ENCODE measurements around the gene DAB2IP. TPM values are rescaled to one million over a fixed set of nuclear protein-coding genes. Genes with fewer than 3 reads are reported as not detected.

Gene DAB2IP
- total RNA-seq, 8 experiments from 2014 or later: 8.0 to 27.7 (median 19.6) TPM

DNA sequence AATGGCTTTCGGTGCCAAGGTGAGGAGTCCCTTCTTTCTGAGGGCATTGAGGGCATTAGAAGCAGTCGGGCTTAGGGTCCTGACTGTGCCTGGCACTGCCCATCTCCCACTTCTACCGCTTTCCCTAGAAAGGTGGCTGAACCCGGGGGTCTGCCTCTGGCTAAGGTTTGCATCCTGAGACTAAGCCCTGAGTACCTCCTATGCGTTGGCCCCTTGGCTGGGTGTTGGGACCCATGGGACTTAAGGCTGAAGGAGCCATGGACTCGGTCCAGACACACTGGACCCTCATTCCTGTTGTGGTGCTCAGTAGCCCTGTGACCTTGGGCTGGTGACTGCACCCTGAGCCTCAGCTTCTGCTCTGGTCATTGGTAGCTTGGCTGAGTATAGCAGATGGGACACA is 23.9 kb downstream of the DAB2IP start:
- 70 to 100% (median 89%) methylated on average over 2 to 3 of the region's 6 CpGs; no CpG with 5 or more reads in 4 of the 10 experiments for WGBS, 10 experiments
- ATAC-seq (replicated peaks in 6 of 8): no peak
- Histone ChIP-seq H3K27ac (no peak overlapping the region), H3K4me3 (no peak overlapping the region), H3K4me1 (replicated peaks in 1 of 2) (peaks cover 16 to 37% of the 10 kb centered on the region in 2 donors)
- in situ Hi-C loops (cut with MboI; ENCODE audit: low pct_unique_long_range_greater_than_20kb in 2 of 9, low sequenced_read_pairs in 9 of 9, unreplicated experiment in 9 of 9): loop anchor here in 3 of 9 experiments (25.0 kb wide), 2 partner anchors 113 to 312 kb away; no protein-coding TSS in a partner anchor

DNA sequence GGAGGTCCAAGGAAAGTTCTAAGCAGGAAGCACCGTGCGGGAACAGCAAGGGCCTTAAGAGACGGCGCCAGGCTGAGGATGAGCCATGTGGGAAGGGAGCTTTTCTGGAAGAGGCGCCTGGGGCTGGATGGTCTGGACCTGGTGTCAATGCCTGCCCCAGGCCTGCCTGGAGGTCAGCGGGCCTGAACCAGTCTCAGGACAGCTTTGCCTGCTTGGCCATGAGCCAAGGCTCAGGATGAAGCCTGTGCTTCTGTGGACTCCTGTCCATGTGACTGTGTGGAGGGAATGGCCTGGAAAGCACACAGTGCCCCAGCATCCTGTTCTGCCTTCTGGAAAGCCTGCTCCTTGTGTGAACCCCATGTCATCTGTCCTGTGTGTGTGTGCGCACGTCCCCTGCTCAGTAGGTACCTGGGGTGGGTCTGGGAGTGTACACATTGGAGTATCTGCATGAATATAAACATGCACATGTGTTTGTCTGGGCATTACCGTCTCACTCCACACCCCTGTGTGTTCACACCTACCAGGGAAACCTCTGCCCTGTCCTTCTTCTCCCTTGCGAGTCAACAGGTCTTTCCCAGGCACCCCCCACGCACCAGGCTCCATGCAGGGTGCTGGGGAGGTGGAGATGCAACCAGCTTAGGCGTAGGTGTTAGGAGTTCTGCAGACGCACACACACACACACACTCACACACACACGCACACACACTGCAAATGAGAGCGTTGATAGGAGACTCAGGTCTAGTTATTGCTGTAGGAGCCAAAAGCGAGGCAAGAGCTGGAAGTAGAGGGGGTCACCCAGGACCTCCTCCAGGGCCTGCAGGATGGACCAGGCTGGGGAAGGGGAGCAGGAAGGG is 24.8 kb downstream of the DAB2IP start:
- 74 to 100% (median 100%) methylated on average over 2 to 6 of the region's 16 CpGs; no CpG with 5 or more reads in 4 of the 10 experiments for WGBS, 10 experiments
- Histone ChIP-seq H3K4me1 (replicated peaks in 1 of 2) (peaks cover 16 to 37% of the 10 kb centered on the region in 2 donors), H3K27ac (no peak overlapping the region), H3K4me3 (no peak overlapping the region)
- peak; percentile 29 to 89 (median 48) for ATAC-seq (replicated peaks in 6 of 8)
- in situ Hi-C loops (cut with MboI; ENCODE audit: low pct_unique_long_range_greater_than_20kb in 2 of 9, low sequenced_read_pairs in 9 of 9, unreplicated experiment in 9 of 9): loop anchor here in 3 of 9 experiments (25.0 kb wide), 2 partner anchors 114 to 311 kb away; no protein-coding TSS in a partner anchor

DNA sequence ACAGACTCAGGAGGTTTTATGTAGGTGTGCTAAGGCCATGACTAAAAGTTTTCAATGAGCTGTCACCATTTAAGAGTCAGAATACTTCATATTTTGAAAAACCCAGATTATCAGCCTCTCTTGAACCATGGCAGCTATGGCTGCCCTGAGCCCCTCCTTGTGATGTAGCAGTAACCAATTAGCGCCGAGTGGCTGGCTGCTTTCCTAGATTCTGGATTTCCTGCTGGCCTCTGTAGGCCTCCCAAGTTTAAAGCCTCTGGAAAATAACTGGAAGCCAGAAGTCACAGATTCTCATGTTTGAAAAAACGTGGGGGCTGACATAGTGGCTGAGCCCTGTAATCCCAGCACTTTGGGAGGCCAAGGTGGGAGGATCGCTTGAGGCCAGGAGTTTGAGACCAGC is 25.5 kb downstream of the DAB2IP start:
- ATAC-seq (replicated peaks in 6 of 8): no peak
- 50 to 100% (median 79%) methylated on average over 1 to 4 of the region's 4 CpGs; no CpG with 5 or more reads in 4 of the 10 experiments for WGBS, 10 experiments
- in situ Hi-C loops (cut with MboI; ENCODE audit: low pct_unique_long_range_greater_than_20kb in 2 of 9, low sequenced_read_pairs in 9 of 9, unreplicated experiment in 9 of 9): loop anchor here in 3 of 9 experiments (25.0 kb wide), 2 partner anchors 115 to 310 kb away; no protein-coding TSS in a partner anchor
- Histone ChIP-seq H3K4me3 (no peak overlapping the region), H3K4me1 (replicated peaks in 1 of 2) (peaks cover 16 to 33% of the 10 kb centered on the region in 2 donors), H3K27ac (no peak overlapping the region)

DNA sequence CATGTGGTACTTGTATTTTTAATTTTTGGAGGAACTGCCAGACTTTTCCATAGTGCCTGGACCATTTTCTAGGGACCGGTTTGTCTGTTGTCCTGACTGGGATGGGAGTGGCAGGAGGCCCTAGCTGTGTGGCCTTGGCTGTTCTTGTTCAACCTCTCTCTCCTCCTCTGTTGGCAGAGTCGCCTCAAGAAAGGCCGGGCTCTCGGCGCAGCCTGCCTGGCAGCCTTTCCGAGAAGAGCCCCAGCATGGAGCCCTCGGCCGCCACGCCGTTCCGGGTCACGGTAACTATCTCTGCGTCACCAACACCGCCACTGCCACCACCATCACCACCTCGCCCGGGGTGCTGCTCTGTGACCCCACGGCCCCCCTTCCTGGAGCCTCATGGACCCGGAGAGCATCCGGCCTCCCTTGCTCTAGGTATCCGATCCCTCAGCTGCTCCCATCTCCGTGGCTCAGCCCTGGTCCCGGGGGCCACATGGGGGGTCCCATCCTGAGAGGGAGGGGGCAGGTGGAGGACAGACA is 27.1 kb downstream of the DAB2IP start:
- WGBS, 10 experiments: 80 to 100% (median 100%) methylated on average over 1 to 4 of the region's 22 CpGs; no CpG with 5 or more reads in 7 of the 10 experiments
- H3K4me1 ChIP-seq (replicated peaks in 1 of 2): peaks cover 7 to 23% of the 10 kb centered on the region in 2 donors
- H3K4me3 ChIP-seq: no peak overlapping the region
- no peak overlapping the region for H3K27ac ChIP-seq
- in situ Hi-C loops (cut with MboI; ENCODE audit: low pct_unique_long_range_greater_than_20kb in 2 of 9, low sequenced_read_pairs in 9 of 9, unreplicated experiment in 9 of 9): loop anchor here in 3 of 9 experiments (25.0 kb wide), 2 partner anchors 116 to 309 kb away; no protein-coding TSS in a partner anchor
- no peak for ATAC-seq (replicated peaks in 6 of 8)

DNA sequence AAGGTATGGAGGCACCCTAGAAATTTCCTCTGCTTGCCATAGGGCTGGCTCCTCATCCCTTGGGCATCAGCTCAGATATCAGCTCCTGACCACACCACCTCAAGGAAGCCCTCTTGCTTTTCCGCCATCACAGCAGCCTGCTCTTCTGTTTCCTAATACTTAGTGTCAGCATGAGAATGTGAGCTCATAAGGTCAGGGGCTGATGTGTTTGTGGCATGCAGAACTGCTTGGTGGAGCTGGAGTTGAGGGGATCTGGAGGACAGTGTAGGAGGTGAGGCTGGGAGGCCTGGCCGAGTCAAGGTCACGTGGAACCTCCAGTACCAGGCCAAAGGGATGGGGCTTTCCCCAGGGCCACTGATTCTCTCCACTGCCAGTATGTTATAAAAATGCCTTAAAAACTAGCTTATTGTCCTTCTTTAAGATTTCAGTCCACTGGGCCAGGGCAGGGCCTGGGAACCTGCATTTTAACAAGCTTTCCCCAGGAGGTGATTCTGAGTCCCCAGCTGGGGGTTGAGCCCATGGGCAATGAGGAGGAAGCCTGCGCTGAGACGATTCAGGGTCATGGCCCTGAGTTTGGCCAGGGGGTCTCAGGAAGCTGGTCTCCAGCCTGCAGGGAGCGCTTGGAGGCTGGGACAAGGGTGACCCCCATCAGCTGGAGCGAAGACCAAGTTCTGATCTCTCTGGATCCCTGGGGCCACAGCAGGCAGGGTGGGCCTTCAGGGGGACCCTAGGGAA is 28.6 kb downstream of the DAB2IP start:
- Histone ChIP-seq H3K4me3 (no peak overlapping the region), H3K4me1 (replicated peaks in 1 of 2) (peaks cover 7 to 19% of the 10 kb centered on the region in 2 donors), H3K27ac (peak overlapping the region in 1 of 2 donors; percentile 41)
- WGBS, 10 experiments: 90 to 100% (median 100%) methylated on average over 1 to 4 of the region's 7 CpGs; no CpG with 5 or more reads in 3 of the 10 experiments
- ATAC-seq (replicated peaks in 6 of 8): peak in 3 of 8 experiments; percentile 4 to 27 (median 6)
- in situ Hi-C loops (cut with MboI; ENCODE audit: low pct_unique_long_range_greater_than_20kb in 2 of 9, low sequenced_read_pairs in 9 of 9, unreplicated experiment in 9 of 9): loop anchor here in 3 of 9 experiments (25.0 kb wide), 2 partner anchors 118 to 307 kb away; no protein-coding TSS in a partner anchor

DNA sequence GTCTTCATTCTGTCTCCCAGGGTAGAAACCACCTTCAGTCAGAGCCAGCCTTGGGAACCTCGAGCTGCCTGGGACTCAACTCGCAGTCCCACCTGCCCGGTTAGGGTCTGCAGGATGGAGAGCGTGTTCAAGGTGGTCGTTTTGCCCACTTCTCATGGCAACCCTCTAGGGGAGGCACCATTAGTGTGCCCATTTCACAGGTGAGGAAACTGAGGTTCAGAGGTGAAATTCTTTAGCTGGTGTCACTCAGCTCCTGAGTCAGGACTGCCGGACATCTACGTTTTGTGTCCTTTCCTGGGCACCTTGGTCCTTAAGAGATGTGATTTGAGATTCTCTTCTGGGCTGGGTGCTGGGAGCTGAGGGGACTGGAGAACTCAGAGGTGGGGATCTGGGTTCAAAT is 30.0 kb downstream of the DAB2IP start:
- Histone ChIP-seq H3K4me3 (no peak overlapping the region), H3K4me1 (replicated peaks in 1 of 2) (peaks cover 7 to 8% of the 10 kb centered on the region in 2 donors), H3K27ac (no peak overlapping the region)
- ATAC-seq (replicated peaks in 6 of 8): no peak
- in situ Hi-C loops (cut with MboI; ENCODE audit: low pct_unique_long_range_greater_than_20kb in 2 of 9, low sequenced_read_pairs in 9 of 9, unreplicated experiment in 9 of 9): loop anchor here in 3 of 9 experiments (25.0 kb wide), 2 partner anchors 119 to 306 kb away; no protein-coding TSS in a partner anchor
- 30 to 100% (median 90%) methylated on average over 1 to 3 of the region's 7 CpGs; no CpG with 5 or more reads in 5 of the 10 experiments for WGBS, 10 experiments

DNA sequence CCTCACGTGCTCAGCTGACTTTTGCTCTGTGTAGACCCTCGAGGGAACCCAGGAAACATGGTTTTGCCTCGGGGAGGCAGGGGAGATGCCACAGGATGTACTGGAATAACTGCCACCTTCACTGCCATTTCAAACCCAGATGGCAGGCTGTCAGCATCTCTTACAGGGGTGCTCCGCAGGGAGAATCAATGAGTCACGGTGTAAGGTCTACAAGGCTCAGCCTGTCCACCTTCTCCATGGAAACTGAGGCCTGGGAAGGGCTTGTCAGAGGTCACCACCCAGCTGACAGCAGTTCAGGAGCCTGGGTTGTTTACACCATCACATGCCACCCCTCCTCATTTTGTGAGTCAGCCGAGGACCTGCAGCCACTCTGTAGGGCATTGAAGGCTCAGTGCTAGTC is 30.8 kb downstream of the DAB2IP start:
- WGBS, 10 experiments: 65 to 83% (median 66%) methylated on average over 1 to 5 of the region's 6 CpGs; no CpG with 5 or more reads in 6 of the 10 experiments
- Histone ChIP-seq H3K27ac (no peak overlapping the region), H3K4me1 (replicated peaks in 1 of 2) (peaks cover 7 to 10% of the 10 kb centered on the region in 2 donors), H3K4me3 (no peak overlapping the region)
- in situ Hi-C loops (cut with MboI; ENCODE audit: low pct_unique_long_range_greater_than_20kb in 2 of 9, low sequenced_read_pairs in 9 of 9, unreplicated experiment in 9 of 9): loop anchor here in 3 of 9 experiments (25.0 kb wide), 2 partner anchors 120 to 305 kb away; no protein-coding TSS in a partner anchor
- peak in 1 of 8 experiments; percentile 3 for ATAC-seq (replicated peaks in 6 of 8)

DNA sequence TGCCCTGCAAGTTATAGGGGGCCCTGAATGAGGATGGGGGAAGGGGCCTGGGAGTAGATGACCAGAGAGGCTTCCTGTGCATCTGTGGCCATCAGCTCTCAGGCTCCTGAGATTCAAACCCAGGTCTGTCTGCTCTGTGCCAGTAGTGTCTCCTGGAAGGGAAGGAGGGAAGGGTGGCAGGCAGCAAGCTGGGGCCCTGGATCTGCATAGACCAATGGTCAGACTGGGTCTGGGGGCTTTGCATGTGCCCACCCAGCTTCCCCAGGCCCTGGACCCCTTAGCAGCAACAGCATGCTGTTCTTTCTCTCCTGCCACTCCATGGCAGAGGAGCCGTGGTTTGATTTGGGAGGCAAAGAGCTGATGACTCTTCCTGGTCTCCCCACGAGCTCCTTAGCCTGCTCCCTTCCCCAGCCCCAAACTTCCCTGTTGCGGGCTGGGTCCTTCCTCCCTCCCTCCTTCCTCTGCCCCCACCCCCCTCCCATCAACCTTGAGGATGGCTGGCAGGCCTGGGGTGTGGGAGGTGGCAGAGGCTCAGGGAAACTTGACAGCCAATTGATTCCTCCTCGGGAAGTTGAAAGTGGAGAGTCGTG is 31.6 kb downstream of the DAB2IP start:
- in situ Hi-C loops (cut with MboI; ENCODE audit: low pct_unique_long_range_greater_than_20kb in 2 of 9, low sequenced_read_pairs in 9 of 9, unreplicated experiment in 9 of 9): loop anchor here in 3 of 9 experiments (25.0 kb wide), 2 partner anchors 121 to 304 kb away; no protein-coding TSS in a partner anchor
- no peak for ATAC-seq (replicated peaks in 6 of 8)
- peaks cover 10 to 15% of the 10 kb centered on the region in 2 donors for H3K4me1 ChIP-seq (replicated peaks in 1 of 2)
- no peak overlapping the region for H3K27ac ChIP-seq
- H3K4me3 ChIP-seq: no peak overlapping the region
- WGBS, 10 experiments: 70 to 100% (median 83%) methylated on average over 1 to 2 of the region's 5 CpGs; no CpG with 5 or more reads in 7 of the 10 experiments

DNA sequence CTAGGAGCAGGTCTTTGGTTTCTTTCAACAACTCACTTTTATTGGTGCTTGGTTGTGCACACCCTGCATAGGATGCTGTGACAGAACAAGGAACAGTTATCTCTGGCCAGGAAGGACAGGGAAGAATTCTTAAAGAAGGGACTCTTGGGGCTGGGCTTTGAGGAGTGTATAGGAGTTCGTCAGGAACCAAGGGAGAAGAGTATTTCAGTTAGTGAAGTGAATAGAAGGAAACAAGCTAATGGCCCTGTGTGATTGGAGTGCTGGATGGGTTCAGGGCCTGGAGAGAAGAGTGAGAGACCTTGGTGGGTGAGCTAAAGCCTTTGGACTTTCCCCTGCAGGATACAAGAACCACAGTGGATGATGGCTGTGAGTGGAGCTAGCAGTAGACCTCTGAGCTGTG is 32.2 kb downstream of the DAB2IP start:
- H3K27ac ChIP-seq: no peak overlapping the region
- H3K4me3 ChIP-seq: no peak overlapping the region
- no peak for ATAC-seq (replicated peaks in 6 of 8)
- H3K4me1 ChIP-seq (replicated peaks in 1 of 2): peaks cover 16 to 21% of the 10 kb centered on the region in 2 donors
- in situ Hi-C loops (cut with MboI; ENCODE audit: low pct_unique_long_range_greater_than_20kb in 2 of 9, low sequenced_read_pairs in 9 of 9, unreplicated experiment in 9 of 9): loop anchor here in 3 of 9 experiments (25.0 kb wide), 2 partner anchors 121 to 304 kb away; no protein-coding TSS in a partner anchor
- 80 to 100% (median 92%) methylated on average over 1 of the region's 1 CpG; no CpG with 5 or more reads in 6 of the 10 experiments for WGBS, 10 experiments

DNA sequence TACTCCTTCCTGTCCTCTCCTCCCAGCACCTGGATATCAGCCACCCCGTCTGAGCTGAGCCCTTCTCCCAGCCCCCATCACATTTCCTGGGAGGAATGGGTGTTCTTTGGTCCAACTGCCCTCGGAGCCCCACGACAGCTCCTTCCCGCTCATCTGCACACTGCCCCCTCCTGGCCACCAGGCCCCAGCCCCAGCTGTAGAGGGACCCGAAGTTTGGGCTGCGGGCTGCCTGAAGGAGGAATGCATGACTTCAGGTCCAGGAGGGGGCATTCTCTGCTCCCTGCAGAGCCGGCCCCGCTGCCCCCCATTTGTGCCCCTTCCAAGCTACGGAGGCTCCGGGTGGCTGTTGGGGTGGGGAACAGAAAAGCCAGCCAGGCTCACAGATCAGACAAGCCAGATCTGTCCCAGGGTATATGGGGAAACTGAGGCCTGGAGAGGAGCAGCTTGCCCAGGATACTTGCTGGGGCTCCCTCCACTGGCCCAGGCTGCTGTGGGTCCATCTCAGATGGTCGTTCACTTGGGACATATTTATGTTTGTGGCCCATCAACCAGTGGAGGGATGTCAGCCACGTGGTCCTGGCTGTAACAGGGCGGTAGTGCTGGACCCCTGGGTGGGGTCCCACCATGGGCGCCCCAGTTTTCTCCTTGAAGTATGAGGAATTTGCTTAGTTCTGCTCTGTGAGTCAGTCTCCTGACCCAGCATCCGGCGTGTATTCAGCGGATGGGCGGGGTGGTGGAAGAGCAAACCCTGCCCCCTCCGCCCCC is 33.1 kb downstream of the DAB2IP start:
- in situ Hi-C loops (cut with MboI; ENCODE audit: low pct_unique_long_range_greater_than_20kb in 2 of 9, low sequenced_read_pairs in 9 of 9, unreplicated experiment in 9 of 9): loop anchor here in 3 of 9 experiments (25.0 kb wide), 2 partner anchors 122 to 303 kb away; no protein-coding TSS in a partner anchor
- peak in 4 of 8 experiments; percentile 13 to 88 (median 78) for ATAC-seq (replicated peaks in 6 of 8)
- WGBS, 10 experiments: 0 to 83% (median 30%) methylated on average over 1 to 4 of the region's 19 CpGs; no CpG with 5 or more reads in 4 of the 10 experiments
- Histone ChIP-seq H3K4me3 (no peak overlapping the region), H3K4me1 (replicated peaks in 1 of 2) (peaks cover 16 to 21% of the 10 kb centered on the region in 2 donors), H3K27ac (no peak overlapping the region)

DNA sequence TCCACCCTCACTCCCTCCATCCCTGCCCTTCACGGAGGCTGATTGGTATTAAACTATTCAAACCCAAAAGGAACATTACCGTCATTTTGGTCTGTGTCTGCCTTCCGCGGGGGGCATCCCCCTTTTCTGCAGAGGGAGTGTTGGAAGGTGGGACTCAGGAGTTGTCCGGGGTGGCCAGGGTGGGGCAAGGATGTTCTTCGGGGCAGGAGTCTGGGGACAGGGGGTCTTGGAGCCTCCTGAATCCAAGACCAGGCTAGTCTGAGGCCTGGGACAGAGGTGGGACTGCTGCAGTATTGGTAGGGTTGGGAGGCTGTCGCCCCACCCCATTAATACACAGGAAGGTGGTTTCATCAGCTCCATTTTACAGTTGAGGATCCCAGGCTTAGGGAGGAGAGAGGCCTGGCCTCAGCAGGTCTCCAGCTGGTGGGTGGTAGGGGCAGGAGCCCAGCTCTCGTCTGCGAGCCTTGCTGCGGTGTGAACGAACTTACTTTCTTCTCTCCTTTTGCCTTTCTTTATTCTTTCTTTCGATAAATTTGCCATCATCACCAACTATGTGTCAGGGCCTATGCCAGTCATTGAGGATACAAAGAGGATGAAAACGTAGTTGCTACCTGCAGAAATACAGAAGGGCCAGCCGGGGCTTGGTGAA is 33.8 kb downstream of the DAB2IP start:
- in situ Hi-C loops (cut with MboI; ENCODE audit: low pct_unique_long_range_greater_than_20kb in 2 of 9, low sequenced_read_pairs in 9 of 9, unreplicated experiment in 9 of 9): loop anchor here in 3 of 9 experiments (25.0 kb wide), 2 partner anchors 123 to 302 kb away; no protein-coding TSS in a partner anchor
- ATAC-seq (replicated peaks in 6 of 8): no peak
- peaks cover 22 to 25% of the 10 kb centered on the region in 2 donors for H3K4me1 ChIP-seq (replicated peaks in 1 of 2)
- no peak overlapping the region for H3K4me3 ChIP-seq
- no peak overlapping the region for H3K27ac ChIP-seq
- WGBS, 10 experiments: 20 to 100% (median 85%) methylated on average over 1 to 8 of the region's 14 CpGs; no CpG with 5 or more reads in 4 of the 10 experiments

Measured in motor neuron (in vitro differentiated cells).